CD4-positive, alpha-beta T cell treated with Interleukin-1 beta for 1 hour (primary cell): ENCODE results near the gene OAT.
A peak's percentile ranks its signal among the peaks of the same experiment; 100 is the strongest.

Source experiments
- DNase-seq, 2 donors: peaks; one replicate each; pipeline ENCODE4 v3.0.0-alpha.2; 2020 to 2022

Gene OAT

DNA sequence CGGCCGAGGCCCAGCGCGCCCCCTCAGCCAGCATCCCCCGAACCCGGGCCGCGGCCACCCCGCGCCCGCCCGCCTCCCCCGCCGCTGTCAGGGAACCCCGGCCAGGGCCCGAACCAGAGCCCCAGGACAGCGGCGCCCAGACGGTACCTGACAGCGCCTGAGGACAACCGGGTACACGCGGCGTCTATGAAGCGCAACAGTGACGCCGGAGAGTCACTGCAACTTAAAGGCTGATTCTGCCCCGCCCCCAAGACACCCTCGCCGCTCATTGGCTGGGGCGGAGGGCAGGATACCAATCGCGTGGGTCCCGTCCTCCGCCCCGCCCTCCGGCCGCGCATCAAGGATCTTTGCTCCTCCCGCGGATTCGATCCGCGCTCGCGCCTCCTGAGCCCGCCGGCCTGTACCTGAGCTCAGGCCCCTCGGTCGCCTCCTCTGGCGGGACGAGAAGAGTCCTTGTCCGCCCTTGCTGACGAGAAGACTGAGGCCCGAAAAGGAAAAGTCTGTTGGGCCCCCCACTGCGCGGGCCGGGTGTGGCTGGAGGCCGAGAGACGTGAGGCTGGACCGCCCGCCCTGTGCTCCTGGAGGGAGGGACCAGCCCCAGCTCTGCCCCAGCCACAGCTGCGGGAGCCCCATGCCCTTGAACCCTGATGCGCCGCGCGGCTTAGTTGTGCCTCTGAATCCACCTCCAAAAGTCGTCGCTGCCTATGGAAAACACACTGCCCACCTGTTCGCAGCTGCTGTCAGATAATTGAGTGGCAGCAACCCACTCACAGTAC lies at the start of gene OAT:
TSS of gene OAT (minus strand) at position 198 of the 776 bp plus-strand sequence. CDS start 6,752 bp downstream, outside the sequence.
- DNase-seq = peak; percentile 96 to 97

DNA sequence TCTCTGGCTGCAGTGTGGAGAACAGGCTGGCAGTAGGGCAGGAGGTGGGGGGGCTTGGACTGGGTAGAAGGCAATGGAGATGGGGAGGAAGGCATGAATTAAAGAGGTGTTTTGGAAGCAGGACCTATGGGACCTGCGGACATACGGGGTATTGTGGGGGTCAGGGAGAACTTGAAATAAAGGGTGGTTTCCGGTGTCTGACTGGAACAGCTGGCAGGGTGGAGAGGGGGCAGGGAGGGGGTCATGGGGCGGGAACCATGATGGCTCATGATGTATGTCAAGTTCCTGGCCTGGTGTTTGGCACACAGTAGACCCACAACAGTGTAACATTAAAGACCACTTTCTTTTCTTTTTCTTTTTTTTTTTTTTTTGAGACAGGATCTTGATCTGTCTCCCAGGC lies 48.4 kb upstream of the OAT start:
- DNase-seq = no peak

DNA sequence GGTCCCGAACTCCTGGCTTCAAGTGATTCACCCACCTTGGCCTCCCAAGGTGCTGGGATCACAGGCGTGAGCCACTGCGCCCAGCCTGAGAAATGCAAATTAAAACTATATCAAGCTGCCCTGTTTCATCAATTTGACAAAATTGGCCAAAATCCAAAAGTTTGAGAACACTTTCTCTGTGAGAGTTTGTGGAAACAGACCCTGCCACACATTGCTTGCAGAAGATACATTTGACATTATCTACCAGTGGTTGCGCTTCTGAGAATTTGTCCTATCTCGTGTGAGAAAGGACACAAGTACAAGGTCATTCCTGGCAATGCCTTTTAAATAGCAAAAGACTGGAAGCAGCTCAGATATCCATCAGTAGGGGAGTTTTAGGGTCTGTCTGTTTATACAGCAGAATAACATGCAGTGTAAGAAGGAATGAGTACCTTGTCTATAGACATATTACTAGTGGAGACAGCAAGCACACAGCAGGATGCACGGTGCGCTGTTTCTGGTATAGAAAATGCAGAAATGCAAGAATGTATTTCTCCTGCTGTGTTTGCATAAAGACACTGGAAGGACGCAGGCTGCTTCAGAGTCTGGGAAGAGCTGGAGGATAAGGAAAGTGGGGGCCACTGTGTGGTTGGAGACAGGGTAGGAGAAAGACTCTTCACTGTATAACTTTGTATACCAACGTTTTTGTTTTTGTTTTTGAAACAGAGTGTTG lies 47.2 kb upstream of the OAT start:
- no peak for DNase-seq

DNA sequence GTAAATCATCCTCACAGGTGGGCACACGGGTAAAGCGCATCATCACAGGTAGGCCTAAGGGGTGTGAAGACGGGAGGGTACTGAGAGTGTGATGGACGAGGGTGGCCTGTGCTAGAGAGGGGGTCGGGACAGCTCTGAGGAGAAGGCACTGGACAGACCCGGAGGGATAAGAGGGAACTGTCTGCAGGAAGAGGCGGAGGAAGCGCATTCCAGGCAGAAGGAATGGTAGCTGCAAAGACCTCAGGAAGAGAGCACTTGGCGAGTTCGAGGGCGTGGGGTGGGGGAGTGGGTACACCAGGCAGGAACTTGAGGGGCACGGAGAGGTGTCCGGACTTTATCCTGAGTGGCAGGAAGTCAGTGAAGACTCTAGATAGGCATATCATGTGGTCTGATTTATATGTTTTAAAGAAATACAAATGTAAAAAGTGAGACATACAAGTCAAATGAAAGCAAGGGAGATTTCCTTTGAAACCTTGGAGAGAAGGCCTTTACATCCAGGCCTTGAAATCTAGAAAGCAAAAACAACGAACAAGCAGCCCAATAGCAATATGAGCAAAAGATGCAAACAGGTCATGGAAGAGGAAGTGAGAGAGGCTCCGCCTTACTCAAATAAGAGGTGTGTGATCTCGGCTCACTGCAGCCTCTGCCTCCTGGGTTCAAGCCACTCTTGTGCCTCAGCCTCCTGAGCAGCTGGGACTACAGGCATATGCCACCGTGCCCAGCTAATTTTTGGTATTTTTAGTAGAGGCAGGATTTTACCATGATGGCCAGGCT lies 46.5 kb upstream of the OAT start:
- DNase-seq = no peak

DNA sequence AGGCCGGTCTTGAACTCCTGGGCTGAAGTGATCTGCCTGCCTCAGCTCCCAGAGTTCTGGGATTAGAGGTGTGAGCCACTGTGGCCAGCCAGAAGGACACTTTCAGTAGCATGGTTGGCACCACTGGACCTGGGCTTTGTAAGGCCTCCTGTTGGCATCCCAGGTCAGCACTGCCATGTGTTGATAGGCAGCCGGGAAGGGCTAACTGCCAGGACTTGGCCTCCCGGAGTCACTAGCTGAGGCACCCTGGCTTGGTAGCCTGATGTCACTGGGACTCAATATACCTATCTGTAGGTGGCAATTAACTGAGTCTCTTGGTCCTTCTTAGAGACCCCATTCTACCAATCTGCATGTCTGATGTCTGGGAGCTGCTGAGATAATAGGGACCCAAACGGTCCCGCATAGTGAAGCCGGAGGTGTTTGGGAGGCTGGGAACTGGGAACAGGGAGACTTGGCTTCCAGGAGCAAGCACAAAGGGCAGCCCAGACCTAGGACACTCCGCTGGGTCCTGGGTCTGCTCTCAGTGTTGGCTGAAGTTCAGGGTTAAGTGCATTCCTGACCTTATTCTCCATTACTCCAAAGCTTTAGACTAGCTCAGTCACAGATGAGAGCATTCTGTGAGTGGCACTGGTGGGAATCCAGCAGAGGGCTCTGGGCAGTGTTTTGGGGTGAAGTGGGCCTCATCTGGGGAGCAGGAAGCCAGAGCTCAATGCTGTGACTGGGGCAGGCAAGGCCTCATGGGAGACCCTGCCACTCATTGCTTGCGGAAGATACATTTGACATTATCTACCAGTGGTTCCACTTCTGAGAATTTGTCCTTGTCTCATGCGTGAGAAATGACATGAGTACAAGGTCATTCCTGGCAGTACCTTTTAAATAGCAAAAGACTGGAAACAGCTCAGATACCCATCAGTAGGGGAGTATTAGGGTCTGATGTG lies 45.6 kb upstream of the OAT start:
- no peak for DNase-seq

DNA sequence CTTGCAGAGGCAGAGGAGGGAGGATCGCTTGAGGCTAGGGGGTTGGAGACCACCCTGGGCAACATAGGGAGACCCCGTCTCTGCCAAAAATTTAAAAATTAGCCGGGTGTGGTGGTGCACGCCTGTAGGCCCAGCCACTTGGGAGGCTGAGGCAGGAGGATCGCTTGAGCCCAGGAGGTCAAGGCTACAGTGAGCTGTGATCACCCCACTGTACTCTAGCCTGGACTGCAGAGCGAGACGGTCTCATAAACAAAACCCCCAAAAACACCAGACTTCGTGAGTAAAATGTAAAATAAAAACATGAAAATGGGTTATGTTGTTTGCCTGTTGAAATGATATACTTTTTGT lies 43.6 kb upstream of the OAT start:
- DNase-seq = no peak

DNA sequence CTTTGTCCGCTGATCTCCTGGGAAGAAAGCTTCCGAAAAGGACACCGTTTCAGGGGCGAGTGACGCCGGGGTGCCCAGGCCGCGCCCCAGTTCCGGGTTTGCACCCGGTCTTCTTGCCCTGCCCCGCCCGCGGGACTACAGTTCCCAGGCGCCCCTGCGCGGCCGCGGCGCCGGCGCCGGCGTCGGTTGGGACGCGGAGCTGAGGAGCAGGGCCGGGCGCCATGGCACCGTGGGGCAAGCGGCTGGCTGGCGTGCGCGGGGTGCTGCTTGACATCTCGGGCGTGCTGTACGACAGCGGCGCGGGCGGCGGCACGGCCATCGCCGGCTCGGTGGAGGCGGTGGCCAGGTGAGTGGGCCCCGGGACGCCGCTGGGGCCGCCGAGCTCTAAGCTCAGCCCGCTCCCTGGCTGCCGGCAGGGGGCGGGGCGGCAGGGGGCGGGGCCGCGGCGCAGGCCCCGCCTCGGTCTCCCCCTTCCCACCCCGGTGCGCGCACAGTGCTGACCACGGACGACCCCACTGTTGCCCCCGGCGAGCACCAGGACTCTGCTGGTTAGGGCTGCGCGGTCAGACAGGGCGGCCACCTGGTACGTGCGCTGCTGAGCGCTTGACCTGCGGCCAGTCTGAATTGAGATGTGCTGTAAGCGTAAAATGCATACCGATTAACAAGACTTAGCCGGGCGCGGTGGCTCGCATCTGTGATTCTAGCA lies 43.1 kb upstream of the OAT start, which contains the start of gene LHPP:
TSS of gene LHPP (plus strand) at position 182 of the 706 bp plus-strand sequence. CDS start at position 222, 40 bp downstream.
- DNase-seq = peak; percentile 88 to 89

DNA sequence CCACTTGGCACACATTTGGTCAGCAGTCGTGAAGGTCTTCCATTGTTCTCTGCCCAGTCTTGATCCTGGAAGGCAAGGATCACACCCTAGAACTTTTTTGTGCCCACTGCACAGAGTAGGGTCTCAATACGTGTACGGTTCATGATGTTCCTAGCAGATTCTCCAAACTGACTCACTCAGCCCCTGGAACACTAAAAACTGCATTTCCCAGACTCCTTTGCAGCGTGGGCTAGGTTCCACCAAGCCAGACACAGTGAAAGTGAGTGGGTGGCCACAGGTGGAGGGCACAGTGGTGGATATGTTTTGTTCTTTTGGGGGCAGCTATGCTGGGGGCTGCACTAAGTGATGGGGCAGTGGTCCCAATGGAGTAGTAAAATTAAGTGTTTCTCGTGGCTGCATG lies 41.4 kb upstream of the OAT start:
- no peak for DNase-seq

DNA sequence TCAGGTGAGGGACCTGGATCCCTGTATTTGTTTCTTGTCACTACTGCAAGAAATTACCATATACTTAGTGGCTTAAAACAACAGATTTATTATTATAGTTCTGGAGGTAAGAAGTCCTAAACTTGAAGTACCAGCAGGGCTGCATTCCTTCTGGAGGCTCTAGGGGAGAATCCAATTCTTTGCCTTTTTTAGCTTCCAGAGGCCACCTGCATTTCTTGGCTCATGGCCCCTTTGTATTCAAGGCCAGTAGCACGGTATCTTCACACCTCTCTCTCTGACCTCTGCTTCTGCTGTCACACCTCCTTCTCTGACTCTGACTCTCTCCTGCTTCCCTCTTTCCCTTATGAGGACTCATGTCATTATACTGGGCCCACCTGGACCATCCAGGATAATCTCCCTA lies 40.7 kb upstream of the OAT start:
- DNase-seq = no peak

DNA sequence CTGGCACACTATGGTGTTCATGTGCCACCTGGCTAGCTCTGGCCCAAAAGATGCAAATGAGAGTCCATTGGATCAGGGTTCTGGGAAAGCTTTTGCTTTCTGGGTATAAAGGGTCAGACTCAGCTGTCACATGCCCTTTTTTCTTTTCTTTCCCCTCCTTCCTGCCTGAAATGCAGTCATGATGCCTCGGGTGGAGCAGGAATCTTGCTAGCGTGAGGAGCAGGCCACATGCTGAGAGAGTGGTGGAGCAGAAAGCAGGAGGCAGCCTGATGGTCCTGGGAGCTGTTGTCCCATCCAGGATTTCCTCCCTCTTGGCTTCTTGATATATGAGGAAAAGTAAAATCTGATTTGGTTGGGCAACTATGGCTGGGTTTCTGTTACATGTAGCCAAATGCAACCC lies 40.2 kb upstream of the OAT start:
- DNase-seq = no peak

DNA sequence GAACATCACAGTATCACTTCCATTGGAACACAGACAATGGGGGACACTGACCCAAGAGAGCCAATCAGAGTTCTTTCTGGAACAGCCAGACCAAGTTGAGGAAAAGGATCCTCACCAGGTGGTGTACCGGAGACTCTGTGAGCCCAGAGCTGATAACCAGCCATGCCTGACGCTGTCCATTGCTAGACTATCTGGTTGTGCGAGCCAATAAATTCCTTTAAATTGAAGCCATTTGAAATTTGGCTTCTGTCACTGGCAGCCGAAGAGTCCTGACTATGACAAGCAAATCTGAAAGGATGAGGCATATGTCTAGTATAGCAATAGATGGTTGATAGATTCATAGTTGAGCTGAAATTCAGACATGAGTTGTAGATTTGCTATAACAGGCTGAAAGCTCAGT lies 39.8 kb upstream of the OAT start:
- DNase-seq = no peak

DNA sequence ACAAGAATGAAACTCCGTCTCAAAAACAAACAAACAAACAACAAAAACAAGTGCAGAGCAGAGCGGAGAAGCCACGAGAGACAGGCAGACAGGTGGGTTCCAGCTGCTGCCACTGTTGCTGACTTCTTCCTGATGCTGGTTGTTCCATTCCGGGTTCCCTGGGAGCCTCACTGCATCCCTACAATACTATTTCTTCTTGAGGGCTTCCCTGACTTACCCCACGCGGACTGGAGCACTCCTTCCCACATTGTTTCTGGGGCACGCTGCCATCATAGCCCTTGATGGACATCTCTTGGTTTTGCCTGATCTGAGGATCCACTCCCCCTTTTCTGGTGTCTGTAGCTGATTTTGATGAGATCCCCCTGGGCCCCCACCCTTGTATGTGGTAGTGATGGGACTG lies 36.7 kb upstream of the OAT start:
- no peak for DNase-seq

DNA sequence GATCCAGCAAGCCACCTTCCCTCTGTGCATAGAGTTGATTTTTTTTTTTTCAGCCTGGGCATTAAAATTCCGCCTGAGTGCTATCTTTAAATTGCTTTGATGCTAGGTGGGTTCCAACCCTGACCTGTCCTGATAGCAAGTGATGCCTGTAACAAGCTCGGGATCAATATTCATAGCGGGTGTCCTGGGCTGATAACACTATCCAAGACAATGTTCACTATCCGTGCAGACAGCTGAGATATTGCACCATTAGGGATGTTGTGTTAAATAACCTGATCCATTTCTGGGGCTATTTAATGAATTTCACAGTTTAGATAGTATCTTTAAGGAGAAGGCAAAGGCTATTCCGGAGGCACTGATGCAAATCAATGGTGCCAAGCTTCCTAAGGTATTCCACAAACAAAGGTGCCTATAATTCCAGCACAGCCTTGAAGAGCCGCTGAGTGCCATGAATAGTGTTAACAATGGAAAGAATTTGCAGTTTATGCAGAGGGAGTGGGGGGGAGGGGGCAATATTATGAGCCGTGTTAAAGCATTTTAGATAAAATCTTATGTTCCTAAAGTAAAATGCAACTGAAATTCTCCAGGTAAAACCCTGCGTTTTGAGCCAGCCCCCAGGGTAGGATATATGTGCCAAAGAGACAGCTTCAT lies 35.4 kb upstream of the OAT start:
- no peak for DNase-seq

DNA sequence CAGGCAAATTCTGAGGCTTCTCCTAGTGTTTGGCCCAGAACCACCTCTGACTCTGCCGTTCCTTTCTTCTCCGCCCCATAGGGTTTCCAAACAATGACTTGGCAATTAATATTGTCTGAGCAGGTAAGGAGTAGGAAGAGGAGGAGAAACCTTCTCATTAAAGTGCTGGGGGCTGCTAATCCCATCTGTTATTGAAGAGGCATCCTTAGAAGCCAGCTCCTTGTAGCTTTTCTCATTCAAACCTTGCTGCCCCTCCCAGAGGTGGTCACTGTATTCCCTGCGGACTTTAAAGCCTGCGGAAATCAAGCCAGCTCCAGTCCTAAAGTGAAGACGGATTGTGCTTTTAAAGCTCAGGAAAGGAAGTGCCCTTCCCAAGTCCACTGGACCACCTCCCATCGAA lies 32.6 kb upstream of the OAT start:
- no peak for DNase-seq

DNA sequence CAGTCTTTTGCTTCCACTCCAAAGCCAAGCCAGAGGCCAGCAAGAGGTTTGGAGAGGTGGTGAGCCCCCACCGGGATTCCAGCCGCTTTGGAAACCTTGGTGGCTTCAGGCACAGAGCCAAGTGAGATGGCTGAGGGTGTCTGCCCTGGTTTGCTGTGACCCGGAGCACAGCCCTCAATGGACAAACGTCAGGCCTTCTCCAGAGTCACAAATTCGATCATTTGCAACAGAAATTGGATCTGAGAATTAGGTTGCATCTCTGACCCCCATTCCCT lies 32.0 kb upstream of the OAT start:
- DNase-seq = no peak

DNA sequence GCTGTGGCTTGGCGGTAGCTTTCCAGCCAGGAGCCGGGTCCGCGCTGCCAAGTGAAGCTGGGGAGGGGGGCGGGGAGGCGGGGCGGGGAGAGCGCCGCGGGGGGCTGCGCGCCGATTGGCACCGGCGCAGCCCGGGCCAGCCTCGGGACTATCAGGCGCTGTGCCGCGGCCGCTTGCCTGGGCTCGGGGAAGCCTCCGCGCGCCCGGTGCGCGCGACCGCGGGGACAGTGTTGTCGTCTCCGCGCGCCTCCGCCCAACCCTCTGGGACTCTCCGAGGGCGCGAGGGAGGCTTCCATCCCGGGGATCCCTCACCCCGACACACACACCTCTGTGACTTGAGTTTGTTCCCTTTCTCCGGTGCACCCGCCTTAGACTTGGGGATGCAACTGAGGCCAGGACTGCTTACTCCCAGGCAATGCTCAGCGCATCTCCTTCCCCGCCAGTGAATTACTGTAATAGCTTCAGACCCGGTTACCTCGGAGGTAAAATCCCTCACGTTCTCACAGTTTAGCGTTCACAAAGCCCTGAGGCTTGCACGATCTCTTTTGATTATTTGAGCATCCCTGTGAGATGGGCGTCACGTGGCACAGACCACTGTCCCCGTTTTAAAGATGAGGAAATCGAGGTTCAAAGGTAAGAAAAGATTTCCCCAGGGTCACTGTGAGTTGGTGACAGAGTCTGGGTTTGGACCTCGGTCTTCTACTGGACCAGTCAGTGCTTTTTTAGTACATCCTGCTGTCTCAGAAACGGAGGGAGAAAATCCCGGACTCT lies 31.5 kb upstream of the OAT start, which contains the start of gene NKX1-2:
TSS of gene NKX1-2 (minus strand) at position 24 of the 771 bp plus-strand sequence. CDS start 92 bp downstream, outside the sequence.
- DNase-seq = no peak

DNA sequence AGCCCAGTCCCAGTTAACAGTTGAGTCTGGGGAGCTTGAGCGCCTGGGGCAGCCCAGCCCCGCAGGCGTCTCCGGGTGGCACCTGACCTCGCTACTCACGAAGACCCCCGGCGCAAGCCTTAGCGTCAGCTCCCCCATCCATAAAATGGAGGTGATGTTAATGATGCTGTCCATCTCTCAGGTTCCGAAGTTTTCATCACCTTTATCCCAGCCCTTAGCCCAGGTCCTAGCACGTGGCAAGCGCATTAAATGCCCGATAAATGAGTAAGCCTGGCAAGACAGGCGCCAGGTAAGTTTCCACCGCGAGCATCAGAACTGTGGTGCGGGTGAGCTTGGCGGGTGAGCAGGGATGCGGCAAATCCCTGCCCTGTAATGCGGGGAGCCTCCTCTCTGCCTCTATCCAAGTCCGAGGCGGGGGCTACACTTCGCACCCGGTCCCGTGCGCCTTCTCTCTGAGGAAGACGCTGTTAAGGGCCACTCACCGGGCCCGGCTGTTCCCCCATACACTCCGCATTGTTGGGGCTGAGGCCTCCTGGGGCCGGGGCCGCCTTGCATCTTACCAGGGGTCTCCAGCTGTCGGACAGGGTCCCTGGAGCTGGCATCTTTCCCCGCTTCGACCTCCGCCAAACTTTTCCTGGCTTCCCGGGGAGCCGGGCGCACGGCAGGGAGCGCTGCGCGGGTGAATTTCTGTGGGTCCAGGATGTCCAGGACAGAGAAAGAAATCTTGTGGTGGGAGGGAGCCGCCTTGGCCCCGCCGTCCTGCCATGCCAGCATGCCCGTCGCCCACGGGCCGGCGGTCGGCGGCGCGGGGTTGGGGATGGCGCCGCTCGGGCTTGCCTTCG lies 30.7 kb upstream of the OAT start:
- no peak for DNase-seq

DNA sequence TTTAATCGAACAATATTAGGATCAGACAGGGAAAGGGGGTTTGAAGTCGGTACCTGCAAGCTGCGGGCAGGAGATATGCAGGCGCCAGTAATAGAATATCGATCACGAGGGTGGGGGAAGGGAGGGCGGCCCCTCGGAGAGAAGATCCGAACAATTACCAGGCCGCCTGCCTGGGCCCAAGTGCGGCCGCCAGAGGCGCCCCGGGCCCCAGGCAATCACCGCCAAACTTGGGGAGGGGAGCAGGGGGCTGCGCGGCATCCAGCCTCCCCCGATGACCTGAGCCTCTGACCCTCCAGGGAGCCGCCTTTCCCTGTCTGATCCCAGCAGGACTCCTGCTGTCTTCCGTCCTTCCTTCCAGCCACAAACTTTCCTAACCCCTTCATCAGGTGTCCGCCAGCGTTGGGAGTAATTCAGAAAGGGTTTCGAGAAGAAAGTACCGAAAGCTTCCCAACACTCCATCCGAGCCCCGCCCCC lies 30.0 kb upstream of the OAT start:
- no peak for DNase-seq

DNA sequence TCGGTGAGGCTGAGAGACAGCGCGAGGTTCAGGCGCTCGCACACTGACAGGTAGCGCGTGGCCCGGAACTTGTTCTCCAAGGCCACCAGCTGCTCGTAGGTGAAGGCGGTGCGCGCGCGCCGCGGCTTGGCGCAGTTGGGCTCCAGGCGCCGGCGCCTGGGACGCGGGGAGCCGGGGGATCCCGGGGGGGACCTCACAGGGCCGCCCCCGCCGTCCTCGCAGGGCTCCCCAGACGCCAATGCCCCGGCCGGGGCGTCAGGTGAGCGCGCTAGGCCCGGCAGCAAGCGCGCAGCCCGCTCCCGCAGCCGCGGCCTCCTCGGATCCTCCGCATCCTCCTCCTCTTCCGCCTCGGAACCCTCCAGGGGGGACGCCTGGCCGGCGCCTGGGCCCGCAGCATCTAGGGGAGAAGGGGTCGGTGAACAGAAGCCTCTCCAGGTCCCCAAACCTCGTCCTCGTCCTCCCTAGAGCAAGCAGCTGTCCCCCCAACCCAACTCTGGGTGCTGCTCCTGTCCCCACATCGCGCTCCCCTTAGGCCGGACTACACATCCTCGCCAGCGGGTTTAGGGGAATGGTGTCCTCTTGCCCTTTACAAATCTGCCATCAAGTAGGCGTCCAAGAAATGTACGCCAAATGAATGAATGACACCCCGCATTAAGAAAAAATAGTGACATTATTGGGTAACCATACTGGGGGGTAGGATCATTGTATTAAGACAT lies 29.2 kb upstream of the OAT start:
- no peak for DNase-seq
